IPS-20b (cell line): ENCODE results near the gene STK11IP.
"Not testable (repeated sequence)": the region's sequence is repeated elsewhere in the genome, so short reads cannot be mapped to it uniquely, and the experiment has no call there.

ENCODE experiments used
- H3K27ac ChIP-seq: one replicate; pipeline ENCODE4 v1.5.1; 2013; ENCODE audit warnings: low read length
- H3K27me3 ChIP-seq: 2 replicates; pipeline ENCODE4 v1.6.1; 2013; ENCODE audit warnings: mild to moderate bottlenecking, low read length, inconsistent platforms; ENCODE audit not compliant: insufficient read depth
- H3K36me3 ChIP-seq: 2 replicates; pipeline ENCODE4 v1.6.1; 2013; ENCODE audit warnings: low read depth, mild to moderate bottlenecking, inconsistent platforms, low read length, moderate library complexity; ENCODE audit not compliant: insufficient read depth
- H3K4me1 ChIP-seq: 2 replicates; pipeline ENCODE4 v1.6.1; 2013; ENCODE audit warnings: mild to moderate bottlenecking, control low read depth, inconsistent platforms, low read length, moderate library complexity; ENCODE audit not compliant: insufficient read depth
- H3K4me3 ChIP-seq: 2 replicates; pipeline ENCODE4 v1.5.1; 2013; ENCODE audit warnings: mild to moderate bottlenecking, low read length, inconsistent platforms
- H3K9ac ChIP-seq: 2 replicates; pipeline ENCODE4 v1.6.1; 2013; ENCODE audit warnings: low read depth, mild to moderate bottlenecking, inconsistent platforms, low read length, moderate library complexity
- H3K9me3 ChIP-seq: 2 replicates; pipeline ENCODE4 v1.6.1; 2013; ENCODE audit warnings: mild to moderate bottlenecking, low read depth, low read length, inconsistent platforms; ENCODE audit not compliant: insufficient read depth

STK11IP gene

DNA sequence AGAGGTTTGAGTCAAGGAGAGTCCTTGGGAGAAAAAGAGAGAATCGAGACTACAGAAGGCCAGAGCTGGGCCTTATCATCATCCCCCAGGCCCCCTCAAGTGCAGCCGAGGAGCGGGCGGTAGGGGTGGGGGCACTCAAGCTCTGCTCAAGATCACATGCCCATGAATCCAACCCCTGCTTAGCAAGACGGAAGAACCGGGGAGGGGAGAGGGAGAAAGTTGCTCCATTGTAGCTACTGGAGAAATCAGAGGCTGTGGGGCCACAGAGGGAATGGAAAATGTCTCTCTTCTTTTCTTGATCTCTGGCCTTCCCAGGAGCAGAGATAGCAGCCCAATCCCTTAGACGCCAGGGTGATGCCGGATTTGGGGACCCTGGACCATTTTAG lies 44.4 kb downstream of the STK11IP start:
- Histone ChIP-seq H3K27ac (no peak overlapping the region), H3K27me3 (peaks cover 10% of the 10 kb centered on the region), H3K4me1 (peaks cover 10% of the 10 kb centered on the region), H3K36me3 (no peaks in the 10 kb centered on the region), H3K9me3 (no peaks in the 10 kb centered on the region), H3K9ac (no peak overlapping the region), H3K4me3 (no peak overlapping the region)

DNA sequence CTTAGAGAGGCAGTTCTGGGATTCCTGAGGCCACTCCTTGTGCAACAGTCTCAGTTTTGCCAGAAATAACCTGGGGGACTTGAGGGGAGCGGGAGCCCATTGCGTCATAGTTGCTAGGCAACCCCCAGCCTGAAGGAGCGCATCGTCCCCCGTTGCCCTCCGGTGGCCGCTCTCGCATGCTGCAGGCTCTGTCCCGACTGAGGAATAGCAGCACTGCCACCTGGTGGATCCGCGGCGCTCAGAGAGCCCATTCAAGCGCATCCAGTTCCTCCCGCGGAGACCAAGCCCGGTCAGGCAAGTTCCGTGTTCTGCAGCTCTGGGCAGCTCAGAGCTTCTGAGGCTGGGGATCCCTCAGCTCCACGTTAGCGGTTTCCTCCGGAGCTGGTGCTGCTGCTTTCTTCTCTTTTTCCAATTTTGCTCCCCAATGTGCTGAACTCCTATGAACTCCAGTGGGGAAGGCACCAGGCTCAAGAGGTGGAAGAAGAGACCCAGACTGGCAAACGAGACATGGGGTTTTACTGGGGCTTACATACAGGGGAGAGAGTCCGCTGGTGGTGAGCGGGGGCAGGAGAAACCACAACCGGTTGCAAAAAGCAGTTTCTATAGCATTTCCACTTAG lies 44.9 kb downstream of the STK11IP start:
- Histone ChIP-seq H3K4me1 (peaks cover 10% of the 10 kb centered on the region), H3K27ac (no peak overlapping the region), H3K36me3 (no peaks in the 10 kb centered on the region), H3K9ac (peak overlapping the region; percentile 52; the same call in 1 of the 2 replicates), H3K27me3 (peaks cover 10% of the 10 kb centered on the region), H3K9me3 (no peaks in the 10 kb centered on the region), H3K4me3 (peak overlapping the region; percentile 41; the same call in 1 of the 2 replicates)

DNA sequence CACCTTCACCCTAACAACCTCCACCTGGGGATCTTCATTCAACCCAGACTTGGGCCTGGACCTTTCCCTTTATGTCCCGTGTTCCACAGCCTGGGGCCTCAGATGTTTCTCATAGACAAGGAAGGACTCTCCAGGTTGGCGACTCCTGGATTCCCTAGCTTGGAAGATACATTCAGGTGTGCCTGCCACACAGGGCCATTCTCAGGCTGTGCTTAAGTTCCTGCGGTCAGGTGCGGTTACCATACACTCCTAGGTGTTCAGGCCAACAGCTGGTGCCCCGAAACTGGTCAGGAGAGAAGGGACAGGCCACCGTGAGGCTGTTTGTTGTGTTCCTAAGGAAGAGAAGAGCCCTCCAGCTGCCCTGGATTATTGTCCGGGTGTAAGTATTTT lies 45.4 kb downstream of the STK11IP start:
- Histone ChIP-seq H3K9ac (peak overlapping the region; percentile 52; the same call in 1 of the 2 replicates), H3K4me3 (no peak overlapping the region)

DNA sequence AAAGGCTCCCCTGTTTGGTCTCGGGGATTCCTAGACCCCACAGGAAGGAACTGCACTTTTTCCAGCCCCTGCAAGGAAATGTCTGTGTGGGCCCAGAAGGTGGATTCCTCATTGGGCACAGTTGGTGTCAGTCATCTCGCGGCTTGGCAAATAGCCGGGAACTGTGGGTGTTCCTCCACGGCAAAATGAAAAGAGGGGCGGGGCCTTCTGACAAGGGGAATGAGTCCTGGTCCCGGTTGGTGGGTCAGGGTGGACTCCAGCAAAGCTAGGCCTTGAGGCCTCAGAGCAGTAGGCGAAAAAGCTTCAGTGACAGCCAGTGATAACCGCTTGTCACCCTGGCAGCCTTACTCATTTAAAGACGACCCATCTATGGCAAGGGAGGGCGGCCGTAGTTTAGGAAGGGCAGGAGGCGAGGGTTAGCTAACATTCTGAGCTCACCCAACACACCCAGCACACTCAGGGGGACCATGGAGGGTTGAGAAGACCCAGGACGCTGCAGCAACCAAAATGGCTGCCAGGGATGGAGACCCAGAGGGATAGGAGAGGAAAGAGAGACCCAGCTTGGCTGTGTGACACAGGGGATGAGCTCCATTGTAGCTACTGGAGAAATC lies 46.2 kb downstream of the STK11IP start:
- Histone ChIP-seq H3K9me3 (no peaks in the 10 kb centered on the region), H3K4me3 (no peak overlapping the region), H3K4me1 (peaks cover 10% of the 10 kb centered on the region), H3K27me3 (peaks cover 10% of the 10 kb centered on the region), H3K9ac (no peak overlapping the region), H3K27ac (no peak overlapping the region), H3K36me3 (no peaks in the 10 kb centered on the region)

More for the DNA sequence above, 45.4 kb downstream of the STK11IP start:
- peaks cover 10% of the 10 kb centered on the region for H3K27me3 ChIP-seq
- no peaks in the 10 kb centered on the region for H3K9me3 ChIP-seq
- H3K36me3 ChIP-seq = no peaks in the 10 kb centered on the region
- H3K27ac ChIP-seq = no peak overlapping the region
- peaks cover 10% of the 10 kb centered on the region for H3K4me1 ChIP-seq

DNA sequence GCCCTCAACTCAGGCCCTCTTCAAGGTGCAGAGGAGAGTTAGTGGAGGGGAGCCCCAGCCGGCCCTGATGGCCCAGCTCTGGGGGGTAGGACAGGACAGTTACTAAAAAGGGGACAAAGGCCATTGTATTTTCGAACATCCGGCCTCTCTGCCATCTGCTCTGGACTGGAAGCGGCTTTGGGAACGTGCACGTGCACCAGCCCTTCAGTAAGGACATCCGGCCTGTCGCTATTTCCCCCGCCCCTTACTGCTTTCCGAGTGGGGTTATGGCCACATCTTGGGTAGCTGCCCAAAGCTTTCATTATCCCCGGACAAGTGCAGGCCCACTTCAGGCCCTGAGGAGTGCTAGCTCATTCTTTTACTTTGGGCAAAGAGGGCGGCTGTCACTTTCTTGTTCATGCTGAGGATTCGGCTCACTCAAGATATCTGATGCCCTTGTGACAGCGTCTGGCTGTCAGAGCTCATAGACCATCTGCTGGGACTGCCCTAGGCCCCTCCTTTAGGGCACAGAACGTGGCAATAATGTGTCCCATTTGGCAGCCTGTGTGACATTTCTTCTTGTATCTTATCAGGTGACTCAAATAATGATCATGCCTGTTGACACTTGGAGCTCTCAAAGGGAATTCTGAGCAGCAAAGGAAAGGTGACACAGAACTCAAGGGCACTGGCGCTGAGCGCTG lies 47.3 kb downstream of the STK11IP start:
- Histone ChIP-seq H3K9ac (no peak overlapping the region), H3K27ac (no peak overlapping the region), H3K4me1 (peaks cover 10% of the 10 kb centered on the region), H3K9me3 (no peaks in the 10 kb centered on the region), H3K4me3 (no peak overlapping the region), H3K36me3 (no peaks in the 10 kb centered on the region), H3K27me3 (peaks cover 10% of the 10 kb centered on the region)

DNA sequence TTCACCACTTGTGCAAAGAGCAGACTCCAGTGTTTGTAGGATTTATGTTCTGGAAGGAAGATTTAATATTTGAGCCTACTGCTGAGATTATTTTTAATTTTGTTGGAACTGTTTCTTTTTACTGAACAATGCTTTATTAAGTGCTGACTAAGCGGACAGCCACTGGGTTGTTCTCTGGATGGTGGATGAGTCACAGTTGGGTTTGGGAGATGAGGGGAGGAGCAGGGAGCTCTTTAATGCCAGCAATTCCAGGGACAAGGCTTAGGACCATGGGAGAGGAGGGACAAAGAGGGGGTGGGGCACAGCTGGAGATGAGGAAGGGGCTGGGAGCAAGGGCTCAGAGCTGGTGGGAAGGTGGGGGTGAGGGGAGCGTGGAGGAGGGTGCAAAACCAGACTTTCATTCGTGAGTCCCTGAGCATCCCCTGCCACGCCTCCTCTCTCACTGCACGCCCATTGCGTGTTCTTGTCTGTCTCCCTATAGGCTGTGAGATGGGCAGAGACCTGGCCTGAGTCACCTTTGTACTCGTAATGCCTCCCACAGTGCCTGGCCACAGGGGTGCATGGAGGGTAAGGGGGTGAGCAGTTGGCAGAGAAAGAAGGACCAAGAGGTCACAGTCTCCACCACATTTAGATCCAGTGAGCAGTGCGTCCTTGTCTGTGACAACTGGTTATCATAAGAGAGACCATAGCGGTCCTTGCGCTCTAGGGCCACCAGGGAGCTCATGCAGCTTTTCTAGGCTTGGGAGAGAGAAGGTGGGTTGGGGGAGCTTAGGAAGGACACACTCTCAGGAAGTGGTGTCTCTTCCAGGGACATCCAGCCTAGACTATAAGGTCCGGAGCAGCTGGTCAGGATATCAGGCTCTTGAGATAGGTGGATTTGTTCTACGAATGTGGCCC lies 48.2 kb downstream of the STK11IP start:
- Histone ChIP-seq H3K9me3 (no peaks in the 10 kb centered on the region), H3K27me3 (peaks cover 10% of the 10 kb centered on the region)

DNA sequence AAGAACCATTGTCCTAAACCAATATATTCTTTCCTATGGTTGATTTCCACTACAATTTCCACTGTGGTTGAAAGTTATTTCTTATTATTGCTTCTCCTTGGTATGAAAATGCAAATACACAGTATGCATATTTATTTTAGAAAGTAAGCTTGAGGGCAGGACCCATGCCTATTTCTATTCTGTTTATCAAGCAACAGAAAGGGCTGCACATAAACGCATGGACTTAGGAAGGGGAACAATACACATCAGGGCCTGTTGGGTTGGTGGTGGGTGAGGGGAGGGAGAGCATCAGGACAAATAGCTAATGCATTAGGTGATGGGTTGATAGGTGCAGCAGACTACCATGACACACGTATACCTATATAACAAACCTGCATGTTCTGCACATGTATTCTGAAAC lies 50.5 kb downstream of the STK11IP start:
- H3K4me1 ChIP-seq = peaks cover 10% of the 10 kb centered on the region

More for the DNA sequence above, 48.2 kb downstream of the STK11IP start:
- peaks cover 10% of the 10 kb centered on the region for H3K4me1 ChIP-seq
- no peak overlapping the region for H3K9ac ChIP-seq
- H3K36me3 ChIP-seq = no peaks in the 10 kb centered on the region
- H3K4me3 ChIP-seq = no peak overlapping the region
- H3K27ac ChIP-seq = no peak overlapping the region

DNA sequence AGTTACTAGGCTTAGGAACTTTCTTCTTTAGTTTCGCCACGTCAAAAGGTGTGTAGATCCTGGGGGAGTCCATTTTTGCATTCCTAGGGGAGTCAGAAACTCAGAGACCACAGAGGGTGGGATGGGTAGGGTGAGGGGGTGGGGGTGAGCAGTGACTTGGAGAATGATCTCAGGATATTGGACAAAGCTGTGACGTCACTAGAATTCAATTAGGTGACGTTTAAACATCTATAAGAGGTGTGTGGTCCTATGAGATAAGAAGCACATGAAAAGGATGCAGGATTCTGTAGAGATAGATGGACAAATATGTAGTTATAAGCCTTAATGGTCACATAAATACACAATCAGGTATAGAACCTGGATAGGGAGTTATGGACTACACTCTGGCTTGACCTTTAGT lies 51.3 kb downstream of the STK11IP start:
- H3K9me3 ChIP-seq = no peaks in the 10 kb centered on the region
- H3K27me3 ChIP-seq = no peaks in the 10 kb centered on the region
- no peaks in the 10 kb centered on the region for H3K36me3 ChIP-seq
- H3K4me3 ChIP-seq = no peak overlapping the region
- no peak overlapping the region for H3K27ac ChIP-seq
- peaks cover 10% of the 10 kb centered on the region for H3K4me1 ChIP-seq
- no peak overlapping the region for H3K9ac ChIP-seq

More for the DNA sequence above, 50.5 kb downstream of the STK11IP start:
- no peaks in the 10 kb centered on the region for H3K9me3 ChIP-seq
- H3K27ac ChIP-seq = no peak overlapping the region
- no peak overlapping the region for H3K9ac ChIP-seq
- H3K36me3 ChIP-seq = no peaks in the 10 kb centered on the region
- no peak overlapping the region for H3K4me3 ChIP-seq
- peaks cover 3% of the 10 kb centered on the region for H3K27me3 ChIP-seq

DNA sequence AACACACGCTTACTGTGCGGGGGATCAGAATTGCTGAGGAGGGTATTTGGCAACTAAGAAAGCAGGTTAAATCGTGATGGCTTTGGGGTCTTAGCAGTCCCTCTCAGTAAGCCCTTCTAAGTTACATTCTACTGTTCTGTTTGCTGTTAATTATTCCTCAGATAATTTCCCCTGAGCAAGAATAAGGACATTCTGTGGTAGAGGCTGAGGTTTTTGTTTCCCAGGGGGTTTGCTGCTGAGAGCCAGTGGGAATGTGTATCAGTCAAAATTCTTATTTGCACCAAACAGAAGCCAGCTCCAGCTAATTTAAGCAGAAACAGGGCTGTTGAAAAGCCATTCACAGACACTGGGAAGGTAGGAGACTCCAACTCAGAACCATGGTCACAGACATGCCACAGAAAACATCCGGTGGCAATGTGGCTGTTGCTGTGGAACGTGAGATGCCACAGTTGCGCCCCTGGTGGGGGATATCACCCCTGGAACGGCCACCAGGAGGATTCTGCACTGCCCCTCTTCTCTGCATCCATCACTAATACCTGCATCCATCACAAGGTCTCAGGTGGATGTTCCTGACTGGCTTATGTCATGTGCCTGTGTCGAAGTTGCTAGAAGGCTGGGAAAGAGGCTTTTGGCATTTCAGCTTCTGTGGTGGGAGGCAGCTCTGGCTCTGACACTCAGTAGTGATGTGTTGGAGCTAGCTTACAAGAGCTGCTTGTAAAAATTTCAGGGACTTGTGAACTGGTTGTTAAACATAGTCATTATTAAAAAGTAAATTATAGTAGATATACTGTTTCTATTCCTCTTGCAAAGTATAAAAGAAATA lies 53.0 kb downstream of the STK11IP start:
- Histone ChIP-seq H3K9ac (no peak overlapping the region), H3K27me3 (no peaks in the 10 kb centered on the region), H3K36me3 (no peaks in the 10 kb centered on the region), H3K9me3 (no peaks in the 10 kb centered on the region), H3K4me3 (no peak overlapping the region), H3K4me1 (peaks cover 5% of the 10 kb centered on the region; the same call in 1 of the 2 replicates), H3K27ac (no peak overlapping the region)

DNA sequence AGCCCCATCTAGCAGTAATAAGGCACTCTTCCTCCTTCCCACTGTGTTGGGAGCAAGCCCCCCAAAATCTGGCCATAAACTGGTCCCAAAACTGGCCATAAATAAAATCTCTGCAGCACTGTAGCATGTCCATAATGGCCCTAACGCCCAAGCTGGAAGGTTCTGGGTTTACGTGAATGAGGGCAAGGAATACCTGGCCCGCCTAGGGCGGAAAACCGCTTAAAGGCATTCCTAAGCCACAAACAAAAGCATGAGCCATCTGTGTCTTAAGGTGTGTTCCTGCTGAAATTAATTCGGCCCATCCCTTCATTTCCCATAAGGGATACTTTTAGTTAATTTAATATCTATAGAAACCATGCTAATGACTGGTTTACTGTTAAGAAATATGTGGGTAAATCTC lies 54.0 kb downstream of the STK11IP start:
- H3K36me3 ChIP-seq, H3K4me1 ChIP-seq, H3K4me3 ChIP-seq, H3K9me3 ChIP-seq, H3K9ac ChIP-seq, H3K27me3 ChIP-seq, H3K27ac ChIP-seq: not testable (repeated sequence)

DNA sequence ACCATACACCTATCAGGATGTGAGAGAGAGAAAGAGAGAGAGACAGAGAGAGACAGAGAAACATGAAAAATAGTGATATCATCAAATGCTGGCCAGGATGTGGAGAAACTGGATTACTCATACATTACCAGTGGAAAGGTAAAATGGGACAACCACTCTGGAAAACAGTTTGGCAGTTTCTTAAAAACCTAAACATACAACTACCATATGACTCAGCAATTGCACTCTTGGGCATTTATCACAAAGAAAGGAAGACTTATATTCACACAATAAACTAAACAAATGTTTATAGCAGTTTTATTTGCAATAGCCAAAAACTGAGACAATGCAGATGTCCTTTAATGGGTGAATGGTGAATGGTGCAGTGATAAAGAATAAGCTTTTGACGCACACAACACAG lies 58.9 kb downstream of the STK11IP start:
- Histone ChIP-seq H3K27ac (no peak overlapping the region), H3K36me3 (no peaks in the 10 kb centered on the region), H3K9ac (no peak overlapping the region), H3K9me3 (peaks cover 7% of the 10 kb centered on the region), H3K4me3 (no peak overlapping the region), H3K4me1 (no peaks in the 10 kb centered on the region), H3K27me3 (no peaks in the 10 kb centered on the region)
